Glomerular endothelial cell (primary cell): ENCODE measurements around the gene RBMS1. TPM values are rescaled to one million over a fixed set of nuclear protein-coding genes. Genes with fewer than 3 reads are reported as not detected.

Experiments used
- DNase-seq: peaks from one replicate; pipeline ENCODE4 v3.0.0-alpha.2; 2011; ENCODE audit warnings: low read depth, low spot score; ENCODE audit errors: extremely low read depth
- total RNA-seq: library from RNA; depleted of rRNA; stranded (reverse); fragments of >200 nt; gene quantifications from 2 replicates; pipeline ENCODE4 v1.2.3, GENCODE V29; 2015

Gene RBMS1
- total RNA-seq, 1 donor from 2014 or later, result 69.7 TPM

DNA sequence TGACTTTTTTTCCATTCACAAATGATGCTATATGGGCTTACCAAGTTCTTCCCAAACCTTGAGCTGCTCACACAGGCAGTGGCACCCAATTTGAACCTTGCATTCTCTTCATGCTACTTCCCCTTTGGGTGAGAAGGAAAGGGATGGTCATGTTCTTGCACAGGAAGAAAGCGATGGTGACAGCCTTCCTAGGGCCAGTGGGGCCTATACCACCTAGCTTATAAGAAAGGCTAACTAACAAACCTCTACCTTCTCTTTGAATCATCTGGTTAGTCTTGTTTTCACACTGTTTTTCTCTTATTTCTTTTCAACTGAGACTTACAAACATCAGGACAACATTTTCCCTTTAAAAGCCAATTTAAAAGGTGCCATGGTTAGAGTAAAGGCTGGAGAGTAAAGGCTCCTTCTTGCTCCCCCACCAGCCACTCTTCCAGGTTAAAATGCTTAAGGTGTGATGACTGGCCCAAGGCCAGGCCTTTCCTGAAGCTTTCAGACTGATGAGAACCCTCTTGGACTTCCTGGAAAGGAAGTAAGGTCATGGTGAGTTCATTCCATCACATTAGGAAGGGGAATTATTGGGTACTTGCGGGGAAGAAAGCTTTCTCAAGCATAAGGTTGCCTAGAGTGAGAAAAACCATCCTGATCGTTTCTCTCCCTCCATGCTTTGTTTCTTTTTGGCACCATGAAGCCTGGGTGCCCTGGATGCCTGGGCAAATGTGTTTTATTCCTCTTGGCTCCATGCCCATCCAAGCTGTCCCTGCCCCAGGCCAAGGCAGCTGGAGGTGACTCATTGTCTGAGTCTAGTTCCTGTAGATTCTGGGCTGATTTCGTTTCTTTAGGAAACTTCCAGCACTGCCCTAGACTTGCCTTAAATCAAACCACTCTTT is 252.1 kb downstream of the RBMS1 start:
- DNase-seq, result peak; percentile 86

DNA sequence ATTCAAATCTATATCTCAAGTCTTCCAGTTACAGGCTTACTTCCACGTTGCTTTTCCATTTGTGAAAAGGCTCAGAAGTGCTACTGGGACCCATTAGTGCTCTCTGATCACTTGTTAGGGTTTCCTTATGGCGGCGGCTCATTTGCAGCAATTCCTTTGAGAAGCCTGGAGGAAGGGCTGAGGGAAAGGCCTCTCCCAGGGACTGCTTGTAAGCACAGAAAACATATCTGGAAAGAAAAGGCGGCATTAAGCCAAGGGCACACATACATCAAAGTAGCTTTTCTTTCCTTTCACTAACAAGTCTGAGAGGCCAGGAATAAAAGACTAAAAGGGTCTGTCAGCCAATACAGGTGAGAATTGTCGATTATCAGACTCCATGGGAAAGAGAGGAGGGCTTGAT is 254.2 kb downstream of the RBMS1 start:
- DNase-seq, result no peak

DNA sequence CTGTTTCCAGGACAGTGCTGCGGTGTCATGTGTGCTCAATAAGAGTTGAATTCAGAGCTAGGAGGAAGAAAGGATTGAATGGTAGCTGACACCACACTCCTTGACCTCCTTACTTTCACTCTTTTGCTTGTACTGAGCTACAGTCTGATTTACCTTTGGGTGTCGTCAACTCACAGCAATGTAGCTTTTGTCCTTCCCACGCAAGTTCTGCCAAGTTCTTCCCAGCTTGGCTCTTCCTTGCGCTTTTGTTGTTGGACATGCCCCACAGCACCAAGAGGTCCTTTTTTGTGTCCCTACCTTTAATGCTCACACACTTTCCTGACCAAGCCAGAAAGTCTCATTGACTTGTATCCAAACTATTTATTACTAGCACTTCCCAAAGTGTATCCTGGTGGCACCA is 255.2 kb downstream of the RBMS1 start:
- DNase-seq, result no peak

DNA sequence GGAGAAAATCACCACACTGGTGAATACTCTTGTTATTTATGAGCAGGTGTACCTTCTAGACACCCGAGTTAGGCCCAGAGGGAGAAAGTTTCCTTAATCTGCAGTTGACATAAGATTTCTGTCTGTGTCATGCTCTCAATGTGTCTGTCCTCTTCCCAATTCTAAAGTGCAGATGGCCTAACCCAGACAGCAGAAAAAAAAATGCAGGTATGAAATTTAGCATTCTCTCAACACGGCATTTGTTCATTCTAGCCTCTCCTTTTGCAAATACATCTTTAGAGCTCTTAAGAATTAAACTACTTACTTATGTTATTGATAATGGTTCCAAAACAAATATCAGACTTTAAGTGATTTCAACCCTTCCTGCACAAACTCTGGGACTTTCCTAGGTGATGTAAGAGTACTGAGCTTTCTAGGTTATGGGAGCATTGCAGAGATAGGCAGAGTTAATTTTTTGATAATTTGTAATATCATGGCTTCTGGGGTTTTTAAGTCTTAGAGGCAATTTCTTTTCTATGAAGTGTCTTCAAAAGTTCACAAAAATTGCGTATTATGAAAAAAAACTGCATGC is 260.6 kb downstream of the RBMS1 start:
- no peak for DNase-seq

DNA sequence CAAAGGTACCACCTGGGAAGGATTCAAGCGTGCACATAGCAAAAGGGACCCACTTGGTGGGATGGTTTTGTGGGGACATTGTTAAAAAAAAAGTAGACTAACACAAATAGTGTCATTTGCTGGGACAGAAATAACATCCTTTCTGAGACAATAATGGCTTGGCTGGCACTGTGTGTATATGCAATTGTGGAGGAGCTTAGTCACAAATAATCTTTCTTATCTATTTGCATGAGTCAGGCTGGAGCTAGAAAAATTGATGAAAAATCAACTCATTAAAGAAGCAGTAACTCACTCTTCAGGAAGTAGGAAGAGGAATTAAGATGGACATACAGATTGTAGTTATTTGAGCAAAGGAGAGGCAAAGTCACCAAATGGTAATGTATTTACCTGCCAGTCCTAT is 264.0 kb downstream of the RBMS1 start:
- no peak for DNase-seq

DNA sequence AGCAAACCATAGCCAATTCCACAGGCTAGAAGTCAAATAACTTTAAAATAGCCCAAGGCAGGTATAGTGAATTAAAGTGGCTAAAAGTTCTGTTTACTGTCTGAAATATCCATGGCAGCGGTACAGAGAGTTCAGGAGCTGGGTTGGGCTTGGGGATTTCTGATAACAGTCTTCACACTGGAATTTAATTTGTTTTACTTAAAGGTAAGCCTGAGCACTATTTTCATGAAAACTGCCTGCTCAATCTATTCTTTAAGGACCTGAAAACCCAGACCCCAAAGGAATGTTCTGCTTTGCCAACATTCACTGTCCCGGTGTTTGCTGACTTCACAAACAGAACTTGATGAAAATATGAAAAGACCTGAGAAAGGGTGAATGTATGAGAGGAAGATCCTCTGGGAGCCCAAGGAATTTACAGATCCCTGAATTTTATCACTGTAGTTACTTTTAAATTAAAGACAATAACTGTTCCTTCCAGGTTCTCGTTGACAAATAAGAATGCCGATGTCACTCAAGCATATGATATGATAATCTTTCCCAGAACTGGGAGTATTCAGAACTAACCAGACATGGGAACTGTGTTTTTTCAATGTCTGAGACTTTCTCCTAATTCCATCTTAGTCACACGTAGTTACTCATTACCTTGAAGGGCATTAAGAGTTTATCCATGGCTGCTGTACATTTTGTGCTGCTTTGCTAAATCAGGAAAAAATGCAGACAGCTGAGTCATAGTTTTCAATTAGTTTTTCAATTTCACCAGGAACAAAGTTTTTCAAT is 265.3 kb downstream of the RBMS1 start:
- DNase-seq, result no peak

DNA sequence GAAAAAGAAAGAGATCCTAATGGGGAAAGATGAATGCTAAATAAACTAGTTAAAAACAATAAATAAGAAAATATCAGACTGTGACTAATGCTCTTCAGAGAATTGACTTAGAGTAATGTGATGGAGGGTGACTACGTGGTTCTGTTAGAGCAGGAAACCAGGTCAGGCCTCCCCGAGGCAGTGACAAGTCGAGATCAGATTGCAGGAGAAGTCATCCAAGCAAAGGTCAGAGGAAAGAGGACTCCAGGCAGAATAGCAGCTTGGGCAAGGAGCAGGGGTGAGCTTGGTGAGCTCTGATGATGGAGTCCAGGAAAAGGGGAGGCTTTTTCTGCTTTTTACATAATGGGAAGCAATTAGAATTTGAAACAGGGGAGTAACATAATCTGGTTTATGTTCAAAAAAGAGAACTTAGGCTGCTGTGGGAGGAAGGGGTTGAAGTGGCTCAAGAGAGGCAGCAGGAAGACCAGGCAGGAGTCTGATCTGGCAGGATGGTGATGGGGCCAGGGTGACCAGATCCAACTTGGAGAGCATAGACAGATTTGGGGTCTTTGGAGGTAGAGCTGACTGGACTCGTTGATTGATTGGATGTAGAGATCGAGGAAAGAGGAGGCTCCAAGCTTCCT is 266.2 kb downstream of the RBMS1 start:
- DNase-seq, result no peak

DNA sequence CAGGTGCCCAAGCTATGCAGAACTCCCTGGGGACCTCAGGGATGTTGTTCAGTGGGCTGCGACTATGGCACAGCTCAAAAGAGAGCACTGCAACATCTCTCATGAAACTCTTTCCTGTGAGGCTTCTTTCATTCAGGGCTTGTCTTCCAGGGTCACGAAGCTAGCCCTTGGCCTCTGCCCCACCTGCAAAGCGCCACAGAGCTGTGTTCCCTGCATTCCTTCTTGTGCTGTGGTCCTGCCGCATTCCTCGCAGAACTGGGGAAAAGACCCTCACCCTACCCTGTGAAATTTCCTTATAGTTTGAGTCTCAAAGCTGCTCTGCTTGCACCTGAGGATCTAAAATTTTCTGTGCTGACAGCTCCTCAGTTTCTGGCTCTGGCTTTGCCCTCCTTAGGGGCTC is 267.2 kb downstream of the RBMS1 start:
- DNase-seq, result no peak

DNA sequence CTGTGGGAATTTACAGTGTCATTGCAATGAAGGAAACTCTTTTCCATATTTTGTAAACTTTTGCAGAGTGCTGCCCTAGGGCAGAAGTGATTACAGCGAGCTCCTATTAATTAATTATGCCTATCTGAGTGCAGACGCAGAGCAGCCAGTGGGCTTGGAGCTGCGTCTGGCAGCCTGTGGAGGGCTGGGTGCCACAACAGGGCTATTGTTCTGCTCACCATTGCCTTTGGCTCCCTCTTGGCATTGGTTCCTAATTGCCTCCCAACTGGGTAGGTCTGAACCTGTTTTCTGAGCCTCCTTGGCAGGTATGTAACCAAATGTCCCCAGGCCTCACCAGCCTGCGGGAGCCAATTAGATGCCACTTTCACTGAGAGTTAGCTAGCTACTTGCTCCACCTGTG is 267.9 kb downstream of the RBMS1 start:
- no peak for DNase-seq

DNA sequence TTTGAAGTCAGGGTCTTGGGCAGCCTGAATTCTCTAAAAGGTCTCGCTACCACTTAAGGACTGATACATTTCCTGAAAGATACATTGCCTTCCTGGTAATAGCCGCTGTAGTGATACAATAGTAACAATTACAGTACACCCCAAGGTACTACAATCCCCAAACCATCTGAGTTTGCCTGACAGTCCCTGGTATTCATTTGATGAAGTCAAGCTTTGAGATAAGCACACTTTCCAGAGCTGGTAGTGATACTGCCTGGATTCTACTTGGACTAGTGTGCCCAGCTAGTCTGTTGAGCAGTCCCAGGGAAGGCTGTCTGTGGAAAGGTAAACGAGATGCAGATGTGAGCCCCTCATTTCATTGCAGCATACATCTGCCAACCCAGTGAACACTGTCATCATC is 269.1 kb downstream of the RBMS1 start:
- no peak for DNase-seq

DNA sequence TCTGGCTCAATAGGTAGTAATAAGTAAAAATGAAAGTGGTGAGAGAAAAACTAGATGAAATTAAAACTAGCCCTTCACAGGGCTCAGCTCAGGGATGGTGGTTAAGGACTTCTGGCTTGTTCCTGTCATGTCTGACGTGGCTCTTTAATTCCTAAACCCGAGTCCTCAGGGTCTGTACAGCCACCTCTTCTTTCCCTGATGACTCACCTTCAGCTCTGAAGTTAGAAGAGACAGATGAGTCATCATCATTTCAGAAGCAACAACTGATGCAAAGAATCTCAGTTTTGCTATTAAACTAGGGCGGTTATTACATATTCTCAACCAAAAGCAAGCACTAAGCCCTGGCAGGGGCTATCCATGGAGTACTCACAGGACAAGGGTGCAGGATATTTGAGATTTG is 269.5 kb downstream of the RBMS1 start:
- DNase-seq, result peak; percentile 67

DNA sequence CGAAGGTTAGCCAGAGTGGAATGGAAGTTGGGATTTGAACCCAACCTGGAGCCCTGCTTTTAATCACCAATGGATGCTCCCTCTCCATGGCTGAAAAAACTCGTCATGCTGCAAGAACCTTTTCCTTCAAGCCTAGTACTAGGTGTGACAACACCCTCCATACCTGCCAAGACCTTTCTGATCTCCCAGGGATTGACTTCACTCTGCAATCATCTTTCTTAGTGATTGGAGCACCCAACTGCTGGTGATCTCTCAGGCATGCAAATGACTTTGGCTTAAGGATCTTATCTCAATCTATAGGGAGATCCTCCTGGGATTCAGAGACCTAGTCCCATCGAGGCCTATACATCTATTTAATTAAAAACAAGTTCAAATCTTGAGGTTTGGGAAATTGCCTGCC is 270.0 kb downstream of the RBMS1 start:
- no peak for DNase-seq

DNA sequence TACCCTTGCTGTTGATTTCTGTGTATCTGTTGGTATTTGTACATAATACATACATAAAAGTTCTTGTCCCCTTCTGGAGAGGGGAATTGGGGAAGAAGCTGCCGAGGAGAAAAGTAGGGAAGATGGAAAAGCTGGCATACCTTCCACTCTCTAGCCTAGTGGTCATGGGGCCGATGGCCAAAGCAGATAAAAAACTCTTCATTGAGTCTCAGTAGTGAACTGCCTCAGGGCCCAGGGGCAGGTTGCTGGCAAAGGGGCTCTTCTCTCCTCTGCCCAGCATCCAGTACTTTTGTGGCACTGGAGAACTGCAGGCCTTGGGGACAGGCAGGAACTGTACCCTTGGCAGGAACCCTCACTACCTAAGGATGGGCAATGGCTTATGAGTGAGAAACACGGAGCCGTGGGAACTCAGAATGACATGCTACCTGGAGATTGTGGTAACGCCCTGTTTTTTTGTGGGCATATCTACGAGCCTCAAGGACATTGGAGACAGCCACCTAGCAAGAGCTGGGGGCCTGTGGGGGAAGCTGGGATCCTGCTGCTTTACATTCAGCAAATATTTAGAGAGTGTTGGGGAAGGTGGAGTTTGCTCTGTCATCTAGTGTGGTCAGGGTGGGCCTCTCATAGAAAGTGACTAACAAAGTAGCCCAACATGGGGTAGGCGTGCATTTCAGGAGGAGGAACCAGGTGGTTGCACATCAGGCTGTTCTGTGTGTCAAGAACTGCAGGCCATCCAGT is 270.9 kb downstream of the RBMS1 start:
- DNase-seq, result no peak
